Measurements from ENCODE around the gene FHAD1.

GRCh38 chr1:15411593-15412137, 164.6 kb downstream of the FHAD1 start:
- TF ChIP-seq CTCF (IDR thresholded peaks at IDR 0.05; ENCODE audit: low read depth, low read length, missing input control): no peak
- no peak for TF ChIP-seq REST (IDR thresholded peaks at IDR 0.05)
- no peak for TF ChIP-seq RAD21 (IDR thresholded peaks at IDR 0.05)
- TF ChIP-seq SP1 (IDR thresholded peaks at IDR 0.05): no peak

Measured in liver (tissue), 3 donors.